ENCODE data around the gene KBTBD3. TPM values are rescaled to one million over a fixed set of nuclear protein-coding genes. Genes with fewer than 3 reads are reported as not detected.

Gene KBTBD3, protein sequence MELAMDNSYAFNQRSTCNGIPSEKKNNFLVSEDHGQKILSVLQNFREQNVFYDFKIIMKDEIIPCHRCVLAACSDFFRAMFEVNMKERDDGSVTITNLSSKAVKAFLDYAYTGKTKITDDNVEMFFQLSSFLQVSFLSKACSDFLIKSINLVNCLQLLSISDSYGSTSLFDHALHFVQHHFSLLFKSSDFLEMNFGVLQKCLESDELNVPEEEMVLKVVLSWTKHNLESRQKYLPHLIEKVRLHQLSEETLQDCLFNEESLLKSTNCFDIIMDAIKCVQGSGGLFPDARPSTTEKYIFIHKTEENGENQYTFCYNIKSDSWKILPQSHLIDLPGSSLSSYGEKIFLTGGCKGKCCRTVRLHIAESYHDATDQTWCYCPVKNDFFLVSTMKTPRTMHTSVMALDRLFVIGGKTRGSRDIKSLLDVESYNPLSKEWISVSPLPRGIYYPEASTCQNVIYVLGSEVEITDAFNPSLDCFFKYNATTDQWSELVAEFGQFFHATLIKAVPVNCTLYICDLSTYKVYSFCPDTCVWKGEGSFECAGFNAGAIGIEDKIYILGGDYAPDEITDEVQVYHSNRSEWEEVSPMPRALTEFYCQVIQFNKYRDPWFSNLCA
- 1.1 and 1.3 TPM in 2 replicates for total RNA-seq (2012; rRNA removed)

DNA sequence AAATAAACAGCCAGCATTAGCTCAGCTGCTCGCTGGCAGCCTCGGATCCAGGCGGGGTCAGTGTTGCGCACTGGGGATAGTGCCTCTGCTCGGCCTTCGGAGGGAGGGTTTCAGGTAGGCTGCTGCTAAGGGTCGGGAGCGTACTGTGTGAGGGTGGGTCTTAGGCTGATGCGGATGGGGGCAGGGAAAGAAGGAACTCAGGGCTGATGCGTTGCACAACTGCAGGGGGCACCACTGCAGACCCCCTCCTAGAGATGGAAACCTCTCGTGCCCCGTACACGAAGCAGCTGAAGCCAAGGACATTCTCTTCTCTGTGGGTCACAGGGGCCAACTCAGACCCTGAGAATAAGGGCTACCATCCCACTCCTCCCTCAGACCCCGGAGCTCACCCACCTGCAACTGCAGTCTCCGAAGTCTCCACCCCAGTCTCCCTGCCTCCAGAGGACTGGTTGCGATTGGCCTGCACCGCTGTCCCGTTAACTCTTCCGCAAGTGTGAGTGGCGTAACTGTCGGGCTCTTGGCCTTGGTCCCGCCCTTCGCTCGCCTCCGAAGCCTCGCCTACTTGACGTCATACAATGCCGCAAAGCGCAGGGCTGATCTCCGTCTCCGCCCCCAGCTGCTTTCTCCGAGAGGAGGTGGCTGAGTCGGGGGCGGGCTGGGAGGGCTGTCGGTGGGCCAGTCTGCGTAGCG, at the start of gene KBTBD3:
TSS of gene KBTBD3 (minus strand) at position 429 of the 690 bp plus-strand sequence. CDS start 18,250 bp downstream, outside the sequence.
- Histone ChIP-seq H3K4me2 (ENCODE audit: low read length) (peak within 1 kb of the TSS; percentile 93), H3K36me3 (ENCODE audit: insufficient read depth, low read length) (peaks cover 21% of the 10 kb centered on the region), H3K4me1 (ENCODE audit: control insufficient read depth, insufficient read depth, low read length) (peaks cover 3% of the 10 kb centered on the region), H3K4me3 (ENCODE audit: low read length) (peak within 1 kb of the TSS; percentile 89), H3K9ac (ENCODE audit: low read depth, low read length) (peak within 1 kb of the TSS; percentile 95), H3K9me3 (replicated peaks; ENCODE audit: low read length) (no peaks in the 10 kb centered on the region), H3K27me3 (ENCODE audit: control insufficient read depth, insufficient read depth, low read length) (no peaks in the 10 kb centered on the region)

- H3K9ac ChIP-seq (ENCODE audit: low read depth, low read length), result no peak overlapping the region
- no peaks in the 10 kb centered on the region for H3K4me1 ChIP-seq (ENCODE audit: control insufficient read depth, insufficient read depth, low read length)
- H3K4me3 ChIP-seq (ENCODE audit: low read length), result no peak overlapping the region
- peaks cover 11% of the 10 kb centered on the region for H3K27me3 ChIP-seq (ENCODE audit: control insufficient read depth, insufficient read depth, low read length)
- H3K4me2 ChIP-seq (ENCODE audit: low read length), result no peak overlapping the region
- H3K9me3 ChIP-seq (replicated peaks; ENCODE audit: low read length), result no peaks in the 10 kb centered on the region
- H3K36me3 ChIP-seq (ENCODE audit: insufficient read depth, low read length), result no peaks in the 10 kb centered on the region
Measured at GRCh38 chr11:106121570-106122320, 44.6 kb upstream of the KBTBD3 start.

DNA sequence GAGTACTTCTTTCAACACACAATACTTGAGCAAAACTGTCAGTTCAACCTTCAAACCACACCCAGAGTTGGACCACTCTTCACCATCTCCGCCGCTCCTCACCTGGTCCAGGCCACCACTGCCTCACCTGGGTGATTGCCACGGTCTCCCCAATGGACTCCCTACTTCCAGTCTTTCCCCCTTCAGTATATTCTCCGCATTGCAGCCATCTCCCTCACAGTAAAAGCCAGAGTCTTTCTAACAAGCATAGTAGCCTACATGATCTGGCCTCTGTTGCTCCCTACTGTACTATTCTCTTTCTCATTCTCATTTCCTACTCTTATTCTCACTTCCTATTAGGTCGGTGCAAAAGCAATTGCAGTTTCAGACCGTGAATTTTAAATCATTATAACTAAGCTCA, 28.8 kb upstream of the KBTBD3 start:
- Histone ChIP-seq H3K4me3 (ENCODE audit: low read length) (no peak overlapping the region), H3K4me1 (ENCODE audit: control insufficient read depth, insufficient read depth, low read length) (no peaks in the 10 kb centered on the region), H3K27me3 (ENCODE audit: control insufficient read depth, insufficient read depth, low read length) (no peaks in the 10 kb centered on the region), H3K36me3 (ENCODE audit: insufficient read depth, low read length) (no peaks in the 10 kb centered on the region), H3K9ac (ENCODE audit: low read depth, low read length) (no peak overlapping the region), H3K4me2 (ENCODE audit: low read length) (no peak overlapping the region), H3K9me3 (replicated peaks; ENCODE audit: low read length) (no peaks in the 10 kb centered on the region)

GRCh38 chr11:106101819-106102218, 24.7 kb upstream of the KBTBD3 start:
- no peaks in the 10 kb centered on the region for H3K27me3 ChIP-seq (ENCODE audit: control insufficient read depth, insufficient read depth, low read length)
- H3K4me2 ChIP-seq (ENCODE audit: low read length), result no peak overlapping the region
- H3K4me3 ChIP-seq (ENCODE audit: low read length), result no peak overlapping the region
- H3K4me1 ChIP-seq (ENCODE audit: control insufficient read depth, insufficient read depth, low read length), result no peaks in the 10 kb centered on the region
- H3K9ac ChIP-seq (ENCODE audit: low read depth, low read length), result no peak overlapping the region
- peaks cover 20% of the 10 kb centered on the region for H3K36me3 ChIP-seq (ENCODE audit: insufficient read depth, low read length)
- no peaks in the 10 kb centered on the region for H3K9me3 ChIP-seq (replicated peaks; ENCODE audit: low read length)

GRCh38 chr11:106101370-106101769, 24.2 kb upstream of the KBTBD3 start:
- Histone ChIP-seq H3K9me3 (replicated peaks; ENCODE audit: low read length) (no peaks in the 10 kb centered on the region), H3K36me3 (ENCODE audit: insufficient read depth, low read length) (peaks cover 25% of the 10 kb centered on the region), H3K9ac (ENCODE audit: low read depth, low read length) (no peak overlapping the region), H3K4me2 (ENCODE audit: low read length) (no peak overlapping the region), H3K4me3 (ENCODE audit: low read length) (no peak overlapping the region), H3K27me3 (ENCODE audit: control insufficient read depth, insufficient read depth, low read length) (no peaks in the 10 kb centered on the region), H3K4me1 (ENCODE audit: control insufficient read depth, insufficient read depth, low read length) (no peaks in the 10 kb centered on the region)

DNA sequence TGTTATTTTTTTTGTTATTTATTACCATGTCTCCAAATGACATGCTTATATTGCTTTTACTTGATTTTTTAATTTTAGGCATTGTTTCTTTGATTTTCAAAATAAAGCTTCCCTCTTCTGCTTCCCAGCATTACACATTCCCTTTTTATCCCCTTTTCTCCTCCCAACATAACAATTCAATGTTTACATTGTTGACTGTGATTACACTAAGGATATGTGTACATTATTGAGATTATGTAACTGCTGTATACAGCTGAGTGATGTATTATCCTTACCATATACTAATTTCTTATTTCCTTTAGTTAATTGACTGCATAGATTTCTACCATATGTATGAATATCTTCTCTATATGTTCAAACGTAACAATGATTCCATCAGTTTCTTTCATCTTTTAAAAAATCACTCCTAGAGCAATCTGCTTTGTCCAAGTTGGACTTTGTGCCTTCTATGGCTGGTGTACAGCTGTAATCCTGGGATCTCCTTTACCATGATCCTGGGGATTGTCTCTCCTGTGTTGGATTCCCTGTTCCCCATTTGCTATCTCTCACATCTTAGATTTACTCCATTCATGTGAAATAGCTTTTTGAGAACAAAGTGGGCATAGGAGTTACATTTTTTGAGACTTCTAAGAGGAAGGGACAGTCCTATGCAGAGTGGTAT, 21.9 kb upstream of the KBTBD3 start:
- Histone ChIP-seq H3K27me3 (ENCODE audit: control insufficient read depth, insufficient read depth, low read length) (no peaks in the 10 kb centered on the region), H3K4me1 (ENCODE audit: control insufficient read depth, insufficient read depth, low read length) (no peaks in the 10 kb centered on the region), H3K9ac (ENCODE audit: low read depth, low read length) (no peak overlapping the region), H3K4me3 (ENCODE audit: low read length) (no peak overlapping the region), H3K4me2 (ENCODE audit: low read length) (no peak overlapping the region), H3K36me3 (ENCODE audit: insufficient read depth, low read length) (peaks cover 42% of the 10 kb centered on the region), H3K9me3 (replicated peaks; ENCODE audit: low read length) (no peaks in the 10 kb centered on the region)

DNA sequence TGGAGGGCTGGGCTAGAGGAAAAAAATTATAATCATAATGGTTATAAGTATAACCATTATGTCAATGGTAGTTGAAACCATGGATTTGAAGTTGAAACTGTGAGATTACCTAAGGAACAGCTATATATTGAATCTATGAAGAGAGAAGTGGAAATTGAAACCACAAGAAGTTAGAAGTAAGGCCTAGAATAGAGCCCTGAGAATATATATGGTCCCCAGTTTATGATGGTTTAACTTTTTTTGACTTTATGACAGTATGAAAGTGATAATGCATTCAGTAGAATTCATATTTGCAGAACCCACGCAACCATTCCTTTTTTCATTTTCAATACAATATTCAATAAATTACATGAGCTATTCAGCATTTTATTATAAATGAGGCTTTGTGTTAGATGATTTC, 15.3 kb upstream of the KBTBD3 start:
- no peaks in the 10 kb centered on the region for H3K9me3 ChIP-seq (replicated peaks; ENCODE audit: low read length)
- peaks cover 8% of the 10 kb centered on the region for H3K4me1 ChIP-seq (ENCODE audit: control insufficient read depth, insufficient read depth, low read length)
- peaks cover 62% of the 10 kb centered on the region for H3K36me3 ChIP-seq (ENCODE audit: insufficient read depth, low read length)
- H3K27me3 ChIP-seq (ENCODE audit: control insufficient read depth, insufficient read depth, low read length), result no peaks in the 10 kb centered on the region
- no peak overlapping the region for H3K9ac ChIP-seq (ENCODE audit: low read depth, low read length)
- H3K4me3 ChIP-seq (ENCODE audit: low read length), result no peak overlapping the region
- H3K4me2 ChIP-seq (ENCODE audit: low read length), result no peak overlapping the region

GRCh38 chr11:106091480-106092123, 14.5 kb upstream of the KBTBD3 start:
- Histone ChIP-seq H3K36me3 (ENCODE audit: insufficient read depth, low read length) (peaks cover 53% of the 10 kb centered on the region), H3K9ac (ENCODE audit: low read depth, low read length) (no peak overlapping the region), H3K27me3 (ENCODE audit: control insufficient read depth, insufficient read depth, low read length) (no peaks in the 10 kb centered on the region), H3K9me3 (replicated peaks; ENCODE audit: low read length) (no peaks in the 10 kb centered on the region), H3K4me1 (ENCODE audit: control insufficient read depth, insufficient read depth, low read length) (peaks cover 12% of the 10 kb centered on the region), H3K4me2 (ENCODE audit: low read length) (no peak overlapping the region), H3K4me3 (ENCODE audit: low read length) (no peak overlapping the region)

DNA sequence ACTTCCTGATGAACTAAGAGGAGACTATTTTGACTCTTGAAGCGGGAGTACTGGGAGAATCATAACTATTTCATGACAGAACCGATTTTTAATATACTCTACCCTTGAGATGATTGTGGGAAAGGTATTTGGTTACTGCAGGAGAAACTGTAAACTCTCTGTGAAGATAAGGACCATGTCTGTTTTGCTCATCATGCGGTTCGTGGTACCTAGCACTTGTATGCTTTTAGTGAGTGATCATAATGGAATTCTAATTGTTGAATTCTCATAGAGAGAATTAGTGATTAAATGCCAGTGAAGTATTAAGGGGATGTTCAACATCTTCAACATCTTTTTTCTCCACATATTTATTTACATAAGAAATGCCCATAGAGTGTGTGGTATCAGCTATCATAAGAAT, 11.7 kb upstream of the KBTBD3 start:
- H3K4me1 ChIP-seq (ENCODE audit: control insufficient read depth, insufficient read depth, low read length), result peaks cover 15% of the 10 kb centered on the region
- H3K9me3 ChIP-seq (replicated peaks; ENCODE audit: low read length), result no peaks in the 10 kb centered on the region
- peaks cover 40% of the 10 kb centered on the region for H3K36me3 ChIP-seq (ENCODE audit: insufficient read depth, low read length)
- H3K4me3 ChIP-seq (ENCODE audit: low read length), result no peak overlapping the region
- no peaks in the 10 kb centered on the region for H3K27me3 ChIP-seq (ENCODE audit: control insufficient read depth, insufficient read depth, low read length)
- H3K4me2 ChIP-seq (ENCODE audit: low read length), result no peak overlapping the region
- H3K9ac ChIP-seq (ENCODE audit: low read depth, low read length), result no peak overlapping the region

GRCh38 chr11:106087815-106088435, 10.8 kb upstream of the KBTBD3 start:
- Histone ChIP-seq H3K4me1 (ENCODE audit: control insufficient read depth, insufficient read depth, low read length) (peaks cover 15% of the 10 kb centered on the region), H3K9ac (ENCODE audit: low read depth, low read length) (no peak overlapping the region), H3K9me3 (replicated peaks; ENCODE audit: low read length) (no peaks in the 10 kb centered on the region), H3K4me2 (ENCODE audit: low read length) (peak overlapping the region; percentile 13), H3K36me3 (ENCODE audit: insufficient read depth, low read length) (peaks cover 35% of the 10 kb centered on the region), H3K27me3 (ENCODE audit: control insufficient read depth, insufficient read depth, low read length) (no peaks in the 10 kb centered on the region), H3K4me3 (ENCODE audit: low read length) (no peak overlapping the region)
